Right lobe of liver (tissue), 6 donors: Measurements from ENCODE around the gene DUSP28. TPM values are rescaled to one million over a fixed set of nuclear protein-coding genes. Genes with fewer than 3 reads are reported as not detected.
A peak's percentile ranks its signal among the peaks of the same experiment; 100 is the strongest.

Experiments
- ATAC-seq, 4 donors: fragments of 200-7000 bp; cut with Tn5 transposase; one replicate each; pipeline ENCODE4 v1.9.1; 2020; ENCODE audit warnings: mild to moderate bottlenecking in 4 of 4, moderate library complexity in 4 of 4
- DNase-seq, 3 donors: peaks; one replicate each; pipeline ENCODE4 v3.0.0-alpha.2; 2020
- H3K27ac ChIP-seq, 3 donors: fragments of 200-600 bp; one replicate each; pipeline ENCODE4 v1.8.0; 2022
- H3K27me3 ChIP-seq, 2 donors: fragments of 200-600 bp; one replicate each; pipeline ENCODE4 v1.8.0; 2022
- H3K36me3 ChIP-seq, 4 donors: fragments of 200-600 bp; sonication (generic) in 1 of 4; one replicate each; pipeline versions ENCODE4 v1.5.1 to v1.8.0; 2017 to 2022; ENCODE audit warnings: control low read depth in 1 of 4
- H3K4me1 ChIP-seq, 4 donors: fragments of 200-600 bp; sonication (generic) in 1 of 4; one replicate each; pipeline versions ENCODE4 v1.5.1 to v1.8.0; 2017 to 2022; ENCODE audit warnings: control low read depth in 1 of 4
- H3K4me3 ChIP-seq, 3 donors: fragments of 200-600 bp; one replicate each; pipeline ENCODE4 v1.8.0; 2022
- H3K9me3 ChIP-seq, 4 donors: fragments of 200-600 bp; sonication (generic) in 1 of 4; one replicate each; pipeline versions ENCODE4 v1.5.1 to v1.8.0; 2017 to 2022; ENCODE audit warnings: control low read depth in 1 of 4
- POLR2A ChIP-seq: fragments of 450-650 bp; IDR thresholded peaks from one replicate; pipeline ENCODE4 v1.6.1; 2017; ENCODE audit warnings: antibody characterized with exemption, mild to moderate bottlenecking
- WGBS: methylation state at CpG from one replicate; pipeline ENCODE4 v1.1.6; 2018; ENCODE audit warnings: low coverage, low lambda C conversion rate; ENCODE audit not compliant: insufficient coverage; ENCODE audit errors: missing lambda C conversion rate; 5-methylcytosine and 5-hydroxymethylcytosine counted together
- intact Hi-C, 2 donors: fragments of 100-400 bp; cut with DNase I; formaldehyde crosslinking; loops; one replicate each; pipeline versions ENCODE4 v1.11.2 to v1.14.1; 2022
- total RNA-seq, 6 experiments: library from RNA; depleted of rRNA in 2 of 6; stranded (reverse); fragments of >200 nt in 2 of 6; fragmentation: NEBNext Ultra II Directional in 3 of 6; extraction: Animal tissue kit (Norgen Biotek cat#: 25700) in 3 of 6; gene quantifications; one replicate each; pipeline versions ENCODE4 v1.1.0 to v1.2.4, GENCODE V29; 2016 to 2023
- TF ChIP-seq, protein P1 (sequence below), 4 donors: fragments of 200-600 bp in 3 of 4; fragments of 450-650 bp in 1 of 4; IDR thresholded peaks; one replicate each; pipeline versions ENCODE4 v1.5.1 to v1.8.0; 2016 to 2022; ENCODE audit warnings: antibody characterized with exemption in 4 of 4, mild to moderate bottlenecking in 2 of 4
- donor health status: DM: no; HTN: yes; CAD: no.
- donor health status: DM: no; HTN: no; CAD: no.
- donor health status: DM: no; HTN: no; CAD: no.
- donor health status: DM: no; HTN: yes; CAD: no.
- donor health status: DM: no; HTN: yes; CAD: no.

Gene DUSP28
- total RNA-seq, 6 experiments from 2014 or later, result 1.3 to 3.5 (median 2.1) TPM

GRCh38 chr2:240588669-240589068, 28.5 kb downstream of the DUSP28 start:
- Histone ChIP-seq H3K9me3 (no peaks in the 10 kb centered on the region), H3K4me1 (peaks cover 0 to 28% (median 8%) of the 10 kb centered on the region in 4 donors), H3K27me3 (no peaks in the 10 kb centered on the region), H3K4me3 (no peak overlapping the region), H3K27ac (no peak overlapping the region), H3K36me3 (peaks cover 0 to 5% (median under 1%) of the 10 kb centered on the region in 4 donors)
- TF ChIP-seq POLR2A, result no peak
- TF ChIP-seq, protein P1, sequence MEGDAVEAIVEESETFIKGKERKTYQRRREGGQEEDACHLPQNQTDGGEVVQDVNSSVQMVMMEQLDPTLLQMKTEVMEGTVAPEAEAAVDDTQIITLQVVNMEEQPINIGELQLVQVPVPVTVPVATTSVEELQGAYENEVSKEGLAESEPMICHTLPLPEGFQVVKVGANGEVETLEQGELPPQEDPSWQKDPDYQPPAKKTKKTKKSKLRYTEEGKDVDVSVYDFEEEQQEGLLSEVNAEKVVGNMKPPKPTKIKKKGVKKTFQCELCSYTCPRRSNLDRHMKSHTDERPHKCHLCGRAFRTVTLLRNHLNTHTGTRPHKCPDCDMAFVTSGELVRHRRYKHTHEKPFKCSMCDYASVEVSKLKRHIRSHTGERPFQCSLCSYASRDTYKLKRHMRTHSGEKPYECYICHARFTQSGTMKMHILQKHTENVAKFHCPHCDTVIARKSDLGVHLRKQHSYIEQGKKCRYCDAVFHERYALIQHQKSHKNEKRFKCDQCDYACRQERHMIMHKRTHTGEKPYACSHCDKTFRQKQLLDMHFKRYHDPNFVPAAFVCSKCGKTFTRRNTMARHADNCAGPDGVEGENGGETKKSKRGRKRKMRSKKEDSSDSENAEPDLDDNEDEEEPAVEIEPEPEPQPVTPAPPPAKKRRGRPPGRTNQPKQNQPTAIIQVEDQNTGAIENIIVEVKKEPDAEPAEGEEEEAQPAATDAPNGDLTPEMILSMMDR (IDR thresholded peaks at IDR 0.05), result no peak
- WGBS, result 89% methylated on average over 4 of the region's 4 CpGs
- DNase-seq (peak in 1 of 3 donors; percentile 36), ATAC-seq (no peak)
- intact Hi-C loops, result no loop called here

GRCh38 chr2:240589375-240589774, 29.2 kb downstream of the DUSP28 start:
- intact Hi-C loops, result no loop called here
- ATAC-seq, result no peak

DNA sequence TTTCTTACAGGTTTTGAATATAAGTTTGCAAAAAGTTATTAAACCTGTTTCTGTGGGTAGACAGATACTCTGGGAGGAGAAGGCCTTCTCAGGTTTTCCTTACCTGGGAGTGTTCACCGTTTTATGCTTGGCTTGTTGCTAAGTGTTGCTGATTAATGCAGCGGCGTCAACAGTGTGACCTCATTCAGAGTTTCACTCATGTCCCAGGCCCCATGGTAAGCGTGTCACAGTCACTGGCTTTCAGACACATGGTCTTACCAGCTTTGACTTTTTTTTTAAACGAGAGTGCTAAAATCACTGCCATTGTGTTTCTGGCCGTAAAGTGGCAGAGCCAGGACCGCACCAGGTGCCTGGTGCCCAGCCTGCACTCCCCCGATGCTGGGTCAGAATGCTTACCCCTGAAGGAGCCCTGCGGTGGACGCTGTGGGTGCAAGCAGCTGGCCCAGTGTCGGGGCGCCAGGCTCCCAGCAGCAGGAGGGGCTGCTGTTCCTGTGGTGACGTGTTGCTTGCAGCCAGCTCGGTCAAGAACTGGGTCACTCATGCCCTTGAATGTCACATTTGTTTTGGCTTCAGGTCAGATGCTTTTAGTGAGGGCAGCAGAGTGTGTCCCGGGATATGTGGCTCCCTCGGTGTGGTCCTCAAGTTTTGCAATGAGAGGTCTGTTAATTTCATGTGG, 29.8 kb downstream of the DUSP28 start:
- Histone ChIP-seq H3K36me3 (peaks cover 0 to 5% (median under 1%) of the 10 kb centered on the region in 4 donors), H3K27me3 (no peaks in the 10 kb centered on the region), H3K4me3 (no peak overlapping the region), H3K27ac (no peak overlapping the region), H3K9me3 (no peaks in the 10 kb centered on the region), H3K4me1 (peaks cover 0 to 23% (median 6%) of the 10 kb centered on the region in 4 donors)
- ATAC-seq, result no peak
- intact Hi-C loops, result no loop called here
- TF ChIP-seq, protein P1 (IDR thresholded peaks at IDR 0.05), result no peak
- TF ChIP-seq POLR2A, result no peak
- 66% methylated on average over 9 of the region's 16 CpGs for WGBS
- peak; percentile 19 to 66 (median 25) for DNase-seq

More at GRCh38 chr2:240589375-240589774, 29.2 kb downstream of the DUSP28 start:
- peaks cover 0 to 5% (median under 1%) of the 10 kb centered on the region in 4 donors for H3K36me3 ChIP-seq
- TF ChIP-seq, protein P1 (IDR thresholded peaks at IDR 0.05), result no peak
- TF ChIP-seq POLR2A, result no peak
- peak; percentile 11 to 44 (median 33) for DNase-seq
- no peak overlapping the region for H3K27ac ChIP-seq
- H3K27me3 ChIP-seq, result no peaks in the 10 kb centered on the region
- H3K4me3 ChIP-seq, result no peak overlapping the region
- WGBS, result 77% methylated on average over 6 of the region's 14 CpGs
- H3K4me1 ChIP-seq, result peaks cover 0 to 28% (median 8%) of the 10 kb centered on the region in 4 donors
- no peaks in the 10 kb centered on the region for H3K9me3 ChIP-seq

DNA sequence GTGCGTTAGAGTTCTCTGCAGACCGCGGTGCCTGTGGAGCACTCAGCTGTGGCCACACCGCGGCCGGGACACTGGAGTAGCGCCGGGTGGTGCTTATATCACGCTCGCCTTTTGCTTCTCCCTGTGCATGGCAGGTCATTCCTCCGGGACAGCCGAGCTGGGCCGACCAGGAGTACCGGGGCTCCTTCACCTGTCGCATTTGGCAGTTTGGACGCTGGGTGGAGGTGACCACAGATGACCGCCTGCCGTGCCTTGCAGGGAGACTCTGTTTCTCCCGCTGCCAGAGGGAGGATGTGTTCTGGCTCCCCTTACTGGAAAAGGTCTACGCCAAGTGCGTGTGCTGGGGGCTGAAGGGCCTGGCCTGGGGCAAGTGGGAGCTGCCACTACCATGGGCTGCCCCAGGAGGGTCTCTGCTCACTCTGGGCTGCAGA, 30.5 kb downstream of the DUSP28 start:
- intact Hi-C loops, result no loop called here
- TF ChIP-seq POLR2A, result no peak
- TF ChIP-seq, protein P1 (IDR thresholded peaks at IDR 0.05), result no peak
- no CpG with 5 or more reads among the region's 21 CpGs for WGBS
- Histone ChIP-seq H3K4me3 (no peak overlapping the region), H3K36me3 (peaks cover 0 to 5% (median under 1%) of the 10 kb centered on the region in 4 donors), H3K27me3 (no peaks in the 10 kb centered on the region), H3K27ac (no peak overlapping the region), H3K4me1 (peaks cover 0 to 21% (median 3%) of the 10 kb centered on the region in 4 donors), H3K9me3 (no peaks in the 10 kb centered on the region)
- DNase-seq (peak; percentile 15 to 43 (median 38)), ATAC-seq (no peak)
